ENCODE measurements around the gene TENM3.

The TENM3 gene

GRCh38 chr4:182752158-182752910, 509.1 kb downstream of the TENM3 start:
- no peak overlapping the region for H3K4me3 ChIP-seq (replicated peaks; ENCODE audit: low read depth, low read length)
- peak; percentile 27 for DNase-seq (ENCODE audit: extremely low read depth, low read depth)
- TF ChIP-seq, protein P1, sequence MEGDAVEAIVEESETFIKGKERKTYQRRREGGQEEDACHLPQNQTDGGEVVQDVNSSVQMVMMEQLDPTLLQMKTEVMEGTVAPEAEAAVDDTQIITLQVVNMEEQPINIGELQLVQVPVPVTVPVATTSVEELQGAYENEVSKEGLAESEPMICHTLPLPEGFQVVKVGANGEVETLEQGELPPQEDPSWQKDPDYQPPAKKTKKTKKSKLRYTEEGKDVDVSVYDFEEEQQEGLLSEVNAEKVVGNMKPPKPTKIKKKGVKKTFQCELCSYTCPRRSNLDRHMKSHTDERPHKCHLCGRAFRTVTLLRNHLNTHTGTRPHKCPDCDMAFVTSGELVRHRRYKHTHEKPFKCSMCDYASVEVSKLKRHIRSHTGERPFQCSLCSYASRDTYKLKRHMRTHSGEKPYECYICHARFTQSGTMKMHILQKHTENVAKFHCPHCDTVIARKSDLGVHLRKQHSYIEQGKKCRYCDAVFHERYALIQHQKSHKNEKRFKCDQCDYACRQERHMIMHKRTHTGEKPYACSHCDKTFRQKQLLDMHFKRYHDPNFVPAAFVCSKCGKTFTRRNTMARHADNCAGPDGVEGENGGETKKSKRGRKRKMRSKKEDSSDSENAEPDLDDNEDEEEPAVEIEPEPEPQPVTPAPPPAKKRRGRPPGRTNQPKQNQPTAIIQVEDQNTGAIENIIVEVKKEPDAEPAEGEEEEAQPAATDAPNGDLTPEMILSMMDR (IDR thresholded peaks at IDR 0.05; ENCODE audit: low read depth, low read length, missing control alignments), result no peak

GRCh38 chr4:182754895-182755294, 511.7 kb downstream of the TENM3 start:
- DNase-seq (ENCODE audit: extremely low read depth, low read depth), result no peak
- no peak overlapping the region for H3K4me3 ChIP-seq (replicated peaks; ENCODE audit: low read depth, low read length)
- TF ChIP-seq, protein P1 (IDR thresholded peaks at IDR 0.05; ENCODE audit: low read depth, low read length, missing control alignments), result no peak

- no peak overlapping the region for H3K4me3 ChIP-seq (replicated peaks; ENCODE audit: low read depth, low read length)
- TF ChIP-seq, protein P1 (IDR thresholded peaks at IDR 0.05; ENCODE audit: low read depth, low read length, missing control alignments), result no peak
- DNase-seq (ENCODE audit: extremely low read depth, low read depth), result no peak
Observed at GRCh38 chr4:182756161-182756690, 513.0 kb downstream of the TENM3 start.

GRCh38 chr4:182758273-182758672, 515.1 kb downstream of the TENM3 start:
- DNase-seq (ENCODE audit: extremely low read depth, low read depth), result no peak
- TF ChIP-seq, protein P1 (IDR thresholded peaks at IDR 0.05; ENCODE audit: low read depth, low read length, missing control alignments), result no peak
- no peak overlapping the region for H3K4me3 ChIP-seq (replicated peaks; ENCODE audit: low read depth, low read length)

GRCh38 chr4:182760551-182761043, 517.4 kb downstream of the TENM3 start:
- TF ChIP-seq, protein P1 (IDR thresholded peaks at IDR 0.05; ENCODE audit: low read depth, low read length, missing control alignments), result no peak
- no peak for DNase-seq (ENCODE audit: extremely low read depth, low read depth)
- H3K4me3 ChIP-seq (replicated peaks; ENCODE audit: low read depth, low read length), result no peak overlapping the region

GRCh38 chr4:182764137-182764536, 520.9 kb downstream of the TENM3 start:
- no peak overlapping the region for H3K4me3 ChIP-seq (replicated peaks; ENCODE audit: low read depth, low read length)
- no peak for DNase-seq (ENCODE audit: extremely low read depth, low read depth)
- TF ChIP-seq, protein P1 (IDR thresholded peaks at IDR 0.05; ENCODE audit: low read depth, low read length, missing control alignments), result no peak

Measured in HFF-Myc (cell line).